Kidney (tissue), 14 donors: ENCODE results near the gene TTPAL. TPM values are rescaled to one million over a fixed set of nuclear protein-coding genes. Genes with fewer than 3 reads are reported as not detected.

ENCODE experiments used
- DNase-seq, 5 donors: peaks; one replicate each; pipeline ENCODE4 v3.0.0-alpha.2; 2013 to 2020
- FAIRE-seq: peaks from 2 replicates; lab custom pipeline; 2012; peaks lifted over from hg19 to GRCh38; lab: Jason Lieb, UNC
- H3K27ac ChIP-seq, 2 donors: one replicate each; pipeline ENCODE4 v1.7.0; 2013; ENCODE audit warnings: low read depth in 2 of 2, low read length in 2 of 2, inconsistent platforms in 1 of 2
- H3K27me3 ChIP-seq: one replicate; pipeline ENCODE4 v1.7.1; 2013; ENCODE audit warnings: low read length, inconsistent platforms; ENCODE audit not compliant: control insufficient read depth, insufficient read depth
- H3K36me3 ChIP-seq, 3 donors: one replicate each; pipeline versions ENCODE4 v1.7.0 to v1.7.1; 2013; ENCODE audit warnings: low read length in 3 of 3, control low read depth in 1 of 3, inconsistent platforms in 1 of 3; ENCODE audit not compliant: insufficient read depth in 3 of 3, control insufficient read depth in 2 of 3
- H3K4me1 ChIP-seq, 3 donors: one replicate each; pipeline versions ENCODE4 v1.7.0 to v1.7.1; 2013; ENCODE audit warnings: low read length in 3 of 3, inconsistent platforms in 1 of 3, low read depth in 1 of 3; ENCODE audit not compliant: control insufficient read depth in 2 of 3, insufficient read depth in 2 of 3
- H3K4me3 ChIP-seq, 3 donors: one replicate each; pipeline versions ENCODE4 v1.7.0 to v1.8.1; 2013; ENCODE audit warnings: low read length in 3 of 3, control low read depth in 1 of 3, inconsistent platforms in 1 of 3
- H3K9ac ChIP-seq, 3 donors: one replicate each; pipeline versions ENCODE4 v1.7.0 to v1.7.1; 2013; ENCODE audit warnings: low read length in 3 of 3, control low read depth in 1 of 3, inconsistent platforms in 1 of 3
- H3K9me3 ChIP-seq, 3 donors: one replicate each; pipeline versions ENCODE4 v1.7.0 to v1.7.1; 2013; ENCODE audit warnings: low read length in 3 of 3, control low read depth in 1 of 3, inconsistent platforms in 1 of 3; ENCODE audit not compliant: control insufficient read depth in 2 of 3, insufficient read depth in 1 of 3
- CTCF ChIP-seq: IDR thresholded peaks from 3 replicates; pipeline ENCODE4 v1.5.1; 2012; ENCODE audit warnings: mild to moderate bottlenecking, moderate library complexity, borderline replicate concordance; ENCODE audit not compliant: insufficient read depth; ENCODE audit errors: extremely low read depth
- intact Hi-C: fragments of 100-400 bp; cut with DNase I; formaldehyde crosslinking; loops from one replicate; pipeline ENCODE4 v1.11.1; 2022
- polyA plus RNA-seq: library from polyadenylated mRNA; stranded (reverse); fragments of 350-450 nt; fragmentation: Illumina TruSeq; extraction: RNeasy Lipid Tissue Mini Kit (QIAGEN cat#74804); gene quantifications from one replicate; pipeline ENCODE4 v1.2.3, GENCODE V29; 2014; ENCODE audit warnings: low read depth, low replicate concordance; ENCODE audit not compliant: insufficient read depth
- total RNA-seq: library from RNA; stranded (reverse); fragmentation: NEBNext Ultra II Directional; extraction: Animal tissue kit (Norgen Biotek cat#: 25700); gene quantifications from one replicate; pipeline ENCODE4 v1.2.1, GENCODE V29; 2021
- donor health status: control.
- donor health status: control.
- donor health status: control.
- donor health status: control.
- donor health status: control.
- donor health status: DM: yes; HTN: yes; CAD: no.
- donor health status: Normal renal cell carcinoma (clear cell type).

The TTPAL gene
- total and polyA plus RNA-seq, 2 donors from 2014 or later, result 3.5 to 13.5 TPM

GRCh38 chr20:44467289-44467883 is 8.3 kb upstream of the TTPAL start:
- DNase-seq (no peak), FAIRE-seq (no peak)
- TF ChIP-seq CTCF, result no peak
- no peak overlapping the region for H3K4me3 ChIP-seq
- no peaks in the 10 kb centered on the region for H3K27me3 ChIP-seq
- no peaks in the 10 kb centered on the region for H3K36me3 ChIP-seq
- peaks cover 0 to 5% (median 0%) of the 10 kb centered on the region in 3 donors for H3K4me1 ChIP-seq
- intact Hi-C loops, result no loop called here
- H3K9me3 ChIP-seq, result no peaks in the 10 kb centered on the region
- H3K27ac ChIP-seq, result no peak overlapping the region
- H3K9ac ChIP-seq, result no peak overlapping the region

- intact Hi-C loops, result no loop called here
- no peak for FAIRE-seq
- Histone ChIP-seq H3K9me3 (no peaks in the 10 kb centered on the region), H3K4me3 (no peak overlapping the region), H3K36me3 (no peaks in the 10 kb centered on the region), H3K27ac (no peak overlapping the region), H3K27me3 (no peaks in the 10 kb centered on the region), H3K9ac (no peak overlapping the region), H3K4me1 (peaks cover 0 to 5% (median 0%) of the 10 kb centered on the region in 3 donors)
- no peak for DNase-seq
- TF ChIP-seq CTCF, result no peak
Measured at GRCh38 chr20:44468044-44468782, 7.5 kb upstream of the TTPAL start.

- no peak overlapping the region for H3K27ac ChIP-seq
- H3K36me3 ChIP-seq, result no peaks in the 10 kb centered on the region
- intact Hi-C loops, result no loop called here
- H3K9me3 ChIP-seq, result no peaks in the 10 kb centered on the region
- no peaks in the 10 kb centered on the region for H3K27me3 ChIP-seq
- DNase-seq (no peak), FAIRE-seq (no peak)
- peaks cover 0 to 3% (median 2%) of the 10 kb centered on the region in 3 donors for H3K4me1 ChIP-seq
- no peak overlapping the region for H3K4me3 ChIP-seq
- H3K9ac ChIP-seq, result no peak overlapping the region
- TF ChIP-seq CTCF, result no peak
Measured at GRCh38 chr20:44470327-44470726, 5.3 kb upstream of the TTPAL start.
